ENCODE data around the gene CLIC6. TPM values are rescaled to one million over a fixed set of nuclear protein-coding genes. Genes with fewer than 3 reads are reported as not detected.

The CLIC6 gene
- total and polyA plus RNA-seq, 9 of the 15 experiments (the other 6 are each of a cell fraction or from before 2014, with no cell fraction given): not detected

GRCh38 chr21:34692458-34693020 lies 23.7 kb downstream of the CLIC6 start:
- FAIRE-seq (no peak), DNase-seq (ENCODE audit: extremely low read depth in 1 of 4, low spot score in 3 of 4) (no peak), ATAC-seq (no peak)
- no TSS peak for BruUV-seq (replicated peaks)
- intact Hi-C loops (cut with micrococcal nuclease) (loop anchor here (2.0 to 5.0 kb wide), 4 partner anchors 55 to 1336 kb away; no protein-coding TSS in a partner anchor), in situ Hi-C loops (cut with MboI) (no loop called here)
- H3K9ac ChIP-seq (ENCODE audit: insufficient read depth in 1 of 2, low read depth in 2 of 2, low read length in 2 of 2): no peak overlapping the region
- no peak overlapping the region for H3K4me3 ChIP-seq
- no peak overlapping the region for H2AFZ ChIP-seq (ENCODE audit: low read depth, low read length)
- 21% methylated on average over 2 of the region's 2 CpGs for WGBS (ENCODE audit: insufficient coverage, low coverage, missing lambda C conversion rate)
- H3K4me2 ChIP-seq (ENCODE audit: insufficient read depth, low read length): no peak overlapping the region
- no peaks in the 10 kb centered on the region for H3K9me3 ChIP-seq (replicated peaks; ENCODE audit: control insufficient read depth, insufficient read depth, low read depth, low read length)
- no peaks in the 10 kb centered on the region for H3K36me3 ChIP-seq (ENCODE audit: control insufficient read depth, insufficient read depth, low read length)
- CTCF ChIA-PET (ENCODE audit: low intra/inter-chr PET ratio): interaction anchor here (0.6 to 1.9 kb wide), 3 partner anchors 23 to 1336 kb away, joined by 3 to 6 read pairs (median 5); no protein-coding TSS in a partner anchor
- no peaks in the 10 kb centered on the region for H3K9me1 ChIP-seq (ENCODE audit: control insufficient read depth, insufficient read depth, low read length)
- POLR2A ChIA-PET: interaction anchor here (0.7 kb wide), 1 partner anchor 38 kb away, joined by 3 read pairs; no protein-coding TSS in a partner anchor
- no peaks in the 10 kb centered on the region for H3K79me2 ChIP-seq (ENCODE audit: control insufficient read depth, insufficient read depth, low read length)
- 0 out of 2 replicates have a peak, but pooled peaks cover 4% of the 10 kb centered on the region for H4K20me1 ChIP-seq (replicated peaks; ENCODE audit: control insufficient read depth, insufficient read depth, low read length)
- H3K4me1 ChIP-seq (replicated peaks in 1 of 2; ENCODE audit: control insufficient read depth in 2 of 2, insufficient read depth in 2 of 2, low read length in 2 of 2): no peaks in the 10 kb centered on the region; a peak in 1 of 5 replicates
- peaks cover 18 to 21% of the 10 kb centered on the region in 2 experiments for H3K27me3 ChIP-seq (ENCODE audit: control insufficient read depth in 2 of 2, insufficient read depth in 2 of 2, low read length in 2 of 2)
- H3K27ac ChIP-seq (ENCODE audit: extremely low read depth, low read depth, low read length): no peak overlapping the region
- TF ChIP-seq, protein P1, sequence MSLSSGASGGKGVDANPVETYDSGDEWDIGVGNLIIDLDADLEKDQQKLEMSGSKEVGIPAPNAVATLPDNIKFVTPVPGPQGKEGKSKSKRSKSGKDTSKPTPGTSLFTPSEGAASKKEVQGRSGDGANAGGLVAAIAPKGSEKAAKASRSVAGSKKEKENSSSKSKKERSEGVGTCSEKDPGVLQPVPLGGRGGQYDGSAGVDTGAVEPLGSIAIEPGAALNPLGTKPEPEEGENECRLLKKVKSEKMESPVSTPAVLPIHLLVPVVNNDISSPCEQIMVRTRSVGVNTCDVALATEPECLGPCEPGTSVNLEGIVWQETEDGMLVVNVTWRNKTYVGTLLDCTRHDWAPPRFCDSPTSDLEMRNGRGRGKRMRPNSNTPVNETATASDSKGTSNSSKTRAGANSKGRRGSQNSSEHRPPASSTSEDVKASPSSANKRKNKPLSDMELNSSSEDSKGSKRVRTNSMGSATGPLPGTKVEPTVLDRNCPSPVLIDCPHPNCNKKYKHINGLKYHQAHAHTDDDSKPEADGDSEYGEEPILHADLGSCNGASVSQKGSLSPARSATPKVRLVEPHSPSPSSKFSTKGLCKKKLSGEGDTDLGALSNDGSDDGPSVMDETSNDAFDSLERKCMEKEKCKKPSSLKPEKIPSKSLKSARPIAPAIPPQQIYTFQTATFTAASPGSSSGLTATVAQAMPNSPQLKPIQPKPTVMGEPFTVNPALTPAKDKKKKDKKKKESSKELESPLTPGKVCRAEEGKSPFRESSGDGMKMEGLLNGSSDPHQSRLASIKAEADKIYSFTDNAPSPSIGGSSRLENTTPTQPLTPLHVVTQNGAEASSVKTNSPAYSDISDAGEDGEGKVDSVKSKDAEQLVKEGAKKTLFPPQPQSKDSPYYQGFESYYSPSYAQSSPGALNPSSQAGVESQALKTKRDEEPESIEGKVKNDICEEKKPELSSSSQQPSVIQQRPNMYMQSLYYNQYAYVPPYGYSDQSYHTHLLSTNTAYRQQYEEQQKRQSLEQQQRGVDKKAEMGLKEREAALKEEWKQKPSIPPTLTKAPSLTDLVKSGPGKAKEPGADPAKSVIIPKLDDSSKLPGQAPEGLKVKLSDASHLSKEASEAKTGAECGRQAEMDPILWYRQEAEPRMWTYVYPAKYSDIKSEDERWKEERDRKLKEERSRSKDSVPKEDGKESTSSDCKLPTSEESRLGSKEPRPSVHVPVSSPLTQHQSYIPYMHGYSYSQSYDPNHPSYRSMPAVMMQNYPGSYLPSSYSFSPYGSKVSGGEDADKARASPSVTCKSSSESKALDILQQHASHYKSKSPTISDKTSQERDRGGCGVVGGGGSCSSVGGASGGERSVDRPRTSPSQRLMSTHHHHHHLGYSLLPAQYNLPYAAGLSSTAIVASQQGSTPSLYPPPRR (CRISPR knock-in tag; IDR thresholded peaks at IDR 0.05; ENCODE audit: borderline replicate concordance): no peak
- TF ChIP-seq SNIP1 (IDR thresholded peaks at IDR 0.05; ENCODE audit: low read depth): no peak
